DMS114 treated with DMSO at 0.1 percent for 48 hours (cell line): ENCODE measurements around the gene GDPD2.

Source experiments
- DNase-seq: peaks from one replicate; lab custom pipeline; 2025; ENCODE audit not compliant: unreplicated experiment; lab: John Stamatoyannopoulos, UW

The GDPD2 gene

GRCh38 chrX:70437921-70438665, 15.0 kb downstream of the GDPD2 start:
- DNase-seq: no peak

- no peak for DNase-seq
Observed at GRCh38 chrX:70439016-70439415, 15.9 kb downstream of the GDPD2 start.

GRCh38 chrX:70442224-70442623, 19.1 kb downstream of the GDPD2 start:
- DNase-seq: no peak

GRCh38 chrX:70444326-70444945, 21.3 kb downstream of the GDPD2 start, which contains the start of gene DLG3:
Gene DLG3 (plus strand): TSS chrX:70444835. CDS start chrX:70445202, 367 bp downstream.
- peak; percentile 16 for DNase-seq

- DNase-seq: no peak
Observed at GRCh38 chrX:70444946-70445656, 22.0 kb downstream of the GDPD2 start.

GRCh38 chrX:70445951-70446350, 22.8 kb downstream of the GDPD2 start:
- DNase-seq: no peak

- no peak for DNase-seq
Observed at GRCh38 chrX:70446380-70447350, 23.6 kb downstream of the GDPD2 start.

- no peak for DNase-seq
Observed at GRCh38 chrX:70449457-70449966, 26.4 kb downstream of the GDPD2 start.

- peak; percentile 2 for DNase-seq
Observed at GRCh38 chrX:70452143-70452733, 29.1 kb downstream of the GDPD2 start.

GRCh38 chrX:70453024-70453618, 30.0 kb downstream of the GDPD2 start:
- no peak for DNase-seq

- DNase-seq: no peak
Observed at GRCh38 chrX:70454441-70455365, 31.6 kb downstream of the GDPD2 start.

- DNase-seq: no peak
Observed at GRCh38 chrX:70455366-70456202, 32.5 kb downstream of the GDPD2 start.

- DNase-seq: no peak
Observed at GRCh38 chrX:70456256-70456655, 33.1 kb downstream of the GDPD2 start.

- DNase-seq: no peak
Observed at GRCh38 chrX:70461026-70461425, 37.9 kb downstream of the GDPD2 start.

- no peak for DNase-seq
Observed at GRCh38 chrX:70464051-70464450, 40.9 kb downstream of the GDPD2 start.

- DNase-seq: no peak
Observed at GRCh38 chrX:70466968-70467367, 43.9 kb downstream of the GDPD2 start.

GRCh38 chrX:70468709-70469108, 45.6 kb downstream of the GDPD2 start:
- no peak for DNase-seq

GRCh38 chrX:70470850-70471289, 47.8 kb downstream of the GDPD2 start:
- DNase-seq: no peak
